ENCODE results near the gene CHAT.

- TF ChIP-seq CTCF (IDR thresholded peaks at IDR 0.05) = no peak
- TF ChIP-seq POLR2A (IDR thresholded peaks at IDR 0.05) = no peak
Observed at GRCh38 chr10:49651917-49652316, 38.1 kb downstream of the CHAT start.

All from right lobe of liver (tissue), 4 donors.